ENCODE measurements around the gene KBTBD6. TPM values are rescaled to one million over a fixed set of nuclear protein-coding genes. Genes with fewer than 3 reads are reported as not detected.

Gene KBTBD6, protein sequence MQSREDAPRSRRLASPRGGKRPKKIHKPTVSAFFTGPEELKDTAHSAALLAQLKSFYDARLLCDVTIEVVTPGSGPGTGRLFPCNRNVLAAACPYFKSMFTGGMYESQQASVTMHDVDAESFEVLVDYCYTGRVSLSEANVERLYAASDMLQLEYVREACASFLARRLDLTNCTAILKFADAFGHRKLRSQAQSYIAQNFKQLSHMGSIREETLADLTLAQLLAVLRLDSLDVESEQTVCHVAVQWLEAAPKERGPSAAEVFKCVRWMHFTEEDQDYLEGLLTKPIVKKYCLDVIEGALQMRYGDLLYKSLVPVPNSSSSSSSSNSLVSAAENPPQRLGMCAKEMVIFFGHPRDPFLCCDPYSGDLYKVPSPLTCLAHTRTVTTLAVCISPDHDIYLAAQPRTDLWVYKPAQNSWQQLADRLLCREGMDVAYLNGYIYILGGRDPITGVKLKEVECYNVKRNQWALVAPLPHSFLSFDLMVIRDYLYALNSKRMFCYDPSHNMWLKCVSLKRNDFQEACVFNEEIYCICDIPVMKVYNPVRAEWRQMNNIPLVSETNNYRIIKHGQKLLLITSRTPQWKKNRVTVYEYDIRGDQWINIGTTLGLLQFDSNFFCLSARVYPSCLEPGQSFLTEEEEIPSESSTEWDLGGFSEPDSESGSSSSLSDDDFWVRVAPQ
- total RNA-seq = 5.4 and 6.2 TPM in 2 replicates

DNA sequence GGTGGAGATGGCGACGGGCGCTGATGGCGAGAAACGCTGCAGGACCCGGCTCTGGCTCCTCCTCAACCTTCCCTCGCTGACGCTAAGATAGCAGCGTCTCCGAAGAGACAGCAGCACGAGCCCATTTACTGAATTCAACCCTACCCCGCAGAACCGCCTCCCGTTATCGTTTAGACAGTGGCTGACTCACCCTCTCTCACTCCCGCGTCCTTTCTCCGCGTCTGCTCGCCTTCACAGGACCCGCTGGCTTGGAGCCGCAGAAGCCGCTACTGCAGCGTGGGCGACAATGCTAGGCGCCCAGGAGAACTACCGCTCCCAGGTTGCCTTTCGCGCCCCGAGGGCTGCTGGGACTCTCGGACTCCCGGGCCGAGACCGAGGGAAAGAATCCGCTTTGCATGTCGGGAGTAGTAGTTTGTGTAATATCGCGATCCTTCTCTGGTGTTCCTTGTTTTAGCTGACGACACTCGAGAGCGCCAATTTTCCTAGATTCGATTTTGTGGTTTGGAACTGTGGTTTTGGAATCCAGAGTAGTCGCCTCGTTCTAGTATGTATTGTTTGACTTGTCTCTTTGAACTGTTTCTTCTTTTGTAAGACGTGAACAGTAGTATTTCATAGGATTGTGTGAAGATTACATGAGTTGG, at the start of gene KBTBD6:
KBTBD6 (minus strand) TSS at position 291 of the 641 bp plus-strand sequence. CDS start 291 bp downstream, outside the sequence.

Other genes starting within 250 kb of the KBTBD6 start
- 28.6 and 40.8 TPM in 2 replicates for gene ELF1, start 113.5 kb downstream of the KBTBD6 start, total RNA-seq
- 7.1 and 7.7 TPM in 2 replicates for gene WBP4, start 71.3 kb downstream of the KBTBD6 start, total RNA-seq
- 3.2 and 5.8 TPM in 2 replicates for gene KBTBD7, start 61.8 kb upstream of the KBTBD6 start, total RNA-seq
- 3.4 and 6.1 TPM in 2 replicates for gene MTRF1, start 130.8 kb upstream of the KBTBD6 start, total RNA-seq
- 7.6 TPM in 2 replicates for gene NAA16, start 178.5 kb upstream of the KBTBD6 start, total RNA-seq